OCI-LY1 (cell line): Measurements from ENCODE around the gene VAV3.
A peak's percentile ranks its signal among the peaks of the same experiment; 100 is the strongest.

Experiments
- H2AFZ ChIP-seq: fragments of 200-600 bp; sonication (generic), shearing (Covaris generic); 2 replicates; pipeline ENCODE4 v1.6.0; 2014; ENCODE audit warnings: antibody characterized with exemption, mild to moderate bottlenecking, low read length
- H3F3A ChIP-seq: fragments of 200-600 bp; sonication (generic), shearing (Covaris generic); 2 replicates; pipeline ENCODE4 v1.6.0; 2014; ENCODE audit warnings: mild to moderate bottlenecking, antibody characterized with exemption, low read length, moderate library complexity; ENCODE audit not compliant: insufficient read depth
- H3K27ac ChIP-seq: fragments of 200-600 bp; sonication (generic); 2 replicates; pipeline ENCODE4 v1.5.1; 2014; ENCODE audit warnings: low read length, mixed run types, mild to moderate bottlenecking, low read depth; ENCODE audit not compliant: poor library complexity, severe bottlenecking
- H3K27me3 ChIP-seq: fragments of 200-600 bp; sonication (generic); 2 replicates; pipeline ENCODE4 v1.6.0; 2014; ENCODE audit warnings: antibody characterized with exemption, mild to moderate bottlenecking, low read length, moderate library complexity; ENCODE audit not compliant: insufficient read depth
- H3K36me3 ChIP-seq: fragments of 200-600 bp; sonication (generic); 2 replicates; pipeline ENCODE4 v1.6.1; 2014; ENCODE audit warnings: mild to moderate bottlenecking, antibody characterized with exemption, low read length, moderate library complexity, mixed read lengths; ENCODE audit not compliant: insufficient read depth
- H3K4me1 ChIP-seq: fragments of 200-600 bp; sonication (generic); 2 replicates; pipeline ENCODE4 v1.5.1; 2014; ENCODE audit warnings: mild to moderate bottlenecking, low read length, moderate library complexity; ENCODE audit not compliant: insufficient read depth, severe bottlenecking
- H3K4me2 ChIP-seq: fragments of 200-600 bp; sonication (generic), shearing (Covaris generic); 2 replicates; pipeline ENCODE4 v1.6.1; 2014; ENCODE audit warnings: low read length
- H3K4me3 ChIP-seq: fragments of 200-600 bp; sonication (generic); 2 replicates; pipeline ENCODE4 v1.5.1; 2014; ENCODE audit warnings: low read length, low read depth, mild to moderate bottlenecking, mixed read lengths; ENCODE audit not compliant: poor library complexity, severe bottlenecking
- H3K79me2 ChIP-seq: fragments of 200-600 bp; shearing (Covaris generic); 2 replicates; pipeline ENCODE4 v1.6.1; 2016; ENCODE audit warnings: mixed run types, low read length, mixed read lengths; ENCODE audit not compliant: insufficient read depth
- H3K9ac ChIP-seq: fragments of 200-600 bp; sonication (generic), shearing (Covaris generic); 2 replicates; pipeline ENCODE4 v1.6.1; 2014; ENCODE audit warnings: mild to moderate bottlenecking, low read length, mixed read lengths
- H3K9me2 ChIP-seq: fragments of 200-600 bp; sonication (generic), shearing (Covaris generic); 2 replicates; pipeline ENCODE4 v1.6.1; 2014; ENCODE audit warnings: low read depth, mild to moderate bottlenecking, low read length, mixed read lengths
- H3K9me3 ChIP-seq: fragments of 200-600 bp; shearing (Covaris generic); 2 replicates; pipeline ENCODE4 v1.6.1; 2014; ENCODE audit warnings: low read length, mixed read lengths
- H4K20me1 ChIP-seq: fragments of 200-600 bp; sonication (generic), shearing (Covaris generic); 2 replicates; pipeline ENCODE4 v1.6.0; 2016; ENCODE audit warnings: mild to moderate bottlenecking, low read length; ENCODE audit not compliant: insufficient read depth
- CTCF ChIP-seq: fragments of 200-600 bp; sonication (generic), shearing (Covaris generic); IDR thresholded peaks from 2 replicates; pipeline ENCODE4 v1.5.1; 2017; ENCODE audit warnings: mild to moderate bottlenecking, antibody characterized with exemption, low read length, moderate library complexity, mixed read lengths
- EZH2 ChIP-seq: fragments of 200-600 bp; sonication (generic), shearing (Covaris generic); IDR thresholded peaks from 2 replicates; pipeline ENCODE4 v1.8.0; 2017; ENCODE audit warnings: borderline replicate concordance, mixed run types, mild to moderate bottlenecking, antibody characterized with exemption, low read length, moderate library complexity, mixed read lengths

VAV3 gene

GRCh38 chr1:107934578-107934977 is 30.4 kb downstream of the VAV3 start:
- Histone ChIP-seq H3K36me3 (no peaks in the 10 kb centered on the region), H3K4me1 (peaks cover 67% of the 10 kb centered on the region), H3K79me2 (peaks cover 8% of the 10 kb centered on the region; the same call in 1 of the 2 replicates), H3F3A (peaks cover 6% of the 10 kb centered on the region), H3K9ac (peak overlapping the region; percentile 43), H3K27ac (peak overlapping the region; percentile 79), H3K4me2 (peak overlapping the region; percentile 60), H3K4me3 (peak overlapping the region; percentile 39), H4K20me1 (no peaks in the 10 kb centered on the region), H3K9me2 (no peaks in the 10 kb centered on the region), H2AFZ (no peak overlapping the region), H3K27me3 (no peaks in the 10 kb centered on the region), H3K9me3 (no peaks in the 10 kb centered on the region)
- no peak for TF ChIP-seq CTCF

GRCh38 chr1:107933736-107934135 is 31.2 kb downstream of the VAV3 start:
- H3K9me2 ChIP-seq, result no peaks in the 10 kb centered on the region
- H3F3A ChIP-seq, result peaks cover 6% of the 10 kb centered on the region
- H3K4me1 ChIP-seq, result peaks cover 58% of the 10 kb centered on the region
- no peak for TF ChIP-seq EZH2
- TF ChIP-seq CTCF, result no peak
- peaks cover 8% of the 10 kb centered on the region; the same call in 1 of the 2 replicates for H3K79me2 ChIP-seq
- H3K27ac ChIP-seq, result peak overlapping the region; percentile 79
- H3K27me3 ChIP-seq, result no peaks in the 10 kb centered on the region
- H3K9ac ChIP-seq, result no peak overlapping the region
- no peaks in the 10 kb centered on the region for H3K9me3 ChIP-seq
- H3K4me3 ChIP-seq, result no peak overlapping the region
- peak overlapping the region; percentile 60; the same call in 1 of the 2 replicates for H3K4me2 ChIP-seq
- H2AFZ ChIP-seq, result no peak overlapping the region
- H3K36me3 ChIP-seq, result no peaks in the 10 kb centered on the region
- no peaks in the 10 kb centered on the region for H4K20me1 ChIP-seq

GRCh38 chr1:107930292-107930691 is 34.7 kb downstream of the VAV3 start:
- Histone ChIP-seq H3K27me3 (no peaks in the 10 kb centered on the region), H2AFZ (no peak overlapping the region), H3K4me3 (no peak overlapping the region), H3K9ac (no peak overlapping the region), H3K79me2 (peaks cover 3% of the 10 kb centered on the region; the same call in 1 of the 2 replicates), H3K36me3 (no peaks in the 10 kb centered on the region), H4K20me1 (no peaks in the 10 kb centered on the region), H3F3A (peaks cover under 1% of the 10 kb centered on the region; the same call in 1 of the 2 replicates), H3K9me2 (no peaks in the 10 kb centered on the region), H3K4me2 (no peak overlapping the region), H3K9me3 (no peaks in the 10 kb centered on the region), H3K4me1 (peaks cover 34% of the 10 kb centered on the region), H3K27ac (no peak overlapping the region)
- TF ChIP-seq CTCF (no peak), EZH2 (no peak)
